ENCODE results near the gene MEX3B.
A peak's percentile ranks its signal among the peaks of the same experiment; 100 is the strongest.

The MEX3B gene

GRCh38 chr15:82072926-82073537 lies 27.2 kb upstream of the MEX3B start:
- TF ChIP-seq Cebpa-rat (IDR thresholded peaks at IDR 0.05) = no peak
- Histone ChIP-seq H3K27me3 (no peaks in the 10 kb centered on the region), H3K9me3 (peaks cover 20% of the 10 kb centered on the region), H3K4me1 (no peaks in the 10 kb centered on the region), H3K27ac (no peak overlapping the region), H3K4me3 (no peak overlapping the region), H3K4me2 (no peak overlapping the region), H3K9ac (no peak overlapping the region), H4K20me1 (no peaks in the 10 kb centered on the region), H3K36me3 (no peaks in the 10 kb centered on the region)

- no peak for TF ChIP-seq Cebpa-rat (IDR thresholded peaks at IDR 0.05)
- Histone ChIP-seq H3K27ac (no peak overlapping the region), H3K4me2 (no peak overlapping the region), H3K9ac (no peak overlapping the region), H3K9me3 (no peaks in the 10 kb centered on the region; the same call in 1 of the 2 replicates), H3K36me3 (no peaks in the 10 kb centered on the region), H4K20me1 (no peaks in the 10 kb centered on the region), H3K4me1 (peaks cover 18% of the 10 kb centered on the region), H3K27me3 (no peaks in the 10 kb centered on the region), H3K4me3 (no peak overlapping the region)
These were observed 20.6 kb upstream of the MEX3B start for GRCh38 chr15:82066455-82066854.

- no peak for TF ChIP-seq Cebpa-rat (IDR thresholded peaks at IDR 0.05)
- H3K36me3 ChIP-seq = no peaks in the 10 kb centered on the region
- H3K4me3 ChIP-seq = no peak overlapping the region
- no peak overlapping the region for H3K9ac ChIP-seq
- H4K20me1 ChIP-seq = no peaks in the 10 kb centered on the region
- no peaks in the 10 kb centered on the region for H3K27me3 ChIP-seq
- H3K4me1 ChIP-seq = peaks cover 18% of the 10 kb centered on the region
- no peaks in the 10 kb centered on the region; the same call in 1 of the 2 replicates for H3K9me3 ChIP-seq
- H3K4me2 ChIP-seq = no peak overlapping the region
- H3K27ac ChIP-seq = no peak overlapping the region
These were observed 19.0 kb upstream of the MEX3B start for GRCh38 chr15:82064824-82065223.

- Histone ChIP-seq H3K4me2 (peak overlapping the region; percentile 61), H3K4me3 (no peak overlapping the region), H3K27ac (no peak overlapping the region), H3K27me3 (no peaks in the 10 kb centered on the region), H3K4me1 (peaks cover 27% of the 10 kb centered on the region), H4K20me1 (no peaks in the 10 kb centered on the region), H3K36me3 (no peaks in the 10 kb centered on the region), H3K9ac (no peak overlapping the region), H3K9me3 (no peaks in the 10 kb centered on the region; the same call in 1 of the 2 replicates)
- no peak for TF ChIP-seq Cebpa-rat (IDR thresholded peaks at IDR 0.05)
These were observed 16.9 kb upstream of the MEX3B start for GRCh38 chr15:82062479-82063454.

GRCh38 chr15:82060817-82061216 lies 15.0 kb upstream of the MEX3B start:
- H3K27me3 ChIP-seq = no peaks in the 10 kb centered on the region
- no peaks in the 10 kb centered on the region for H3K36me3 ChIP-seq
- H3K9me3 ChIP-seq = no peaks in the 10 kb centered on the region; the same call in 1 of the 2 replicates
- H3K4me3 ChIP-seq = no peak overlapping the region
- H4K20me1 ChIP-seq = no peaks in the 10 kb centered on the region
- H3K9ac ChIP-seq = no peak overlapping the region
- H3K4me1 ChIP-seq = peaks cover 27% of the 10 kb centered on the region
- TF ChIP-seq Cebpa-rat (IDR thresholded peaks at IDR 0.05) = no peak
- H3K4me2 ChIP-seq = no peak overlapping the region
- H3K27ac ChIP-seq = no peak overlapping the region

GRCh38 chr15:82058517-82059204 lies 12.8 kb upstream of the MEX3B start:
- Histone ChIP-seq H3K9me3 (no peaks in the 10 kb centered on the region), H4K20me1 (no peaks in the 10 kb centered on the region), H3K36me3 (no peaks in the 10 kb centered on the region), H3K27ac (no peak overlapping the region), H3K4me2 (peak overlapping the region; percentile 42), H3K4me3 (no peak overlapping the region), H3K27me3 (no peaks in the 10 kb centered on the region), H3K9ac (no peak overlapping the region), H3K4me1 (peaks cover 27% of the 10 kb centered on the region)
- TF ChIP-seq Cebpa-rat (IDR thresholded peaks at IDR 0.05) = no peak

- no peaks in the 10 kb centered on the region for H3K9me3 ChIP-seq
- no peaks in the 10 kb centered on the region for H3K27me3 ChIP-seq
- H3K27ac ChIP-seq = no peak overlapping the region
- peak overlapping the region; percentile 42 for H3K4me2 ChIP-seq
- no peak overlapping the region for H3K4me3 ChIP-seq
- H3K9ac ChIP-seq = no peak overlapping the region
- TF ChIP-seq Cebpa-rat (IDR thresholded peaks at IDR 0.05) = no peak
- no peaks in the 10 kb centered on the region for H3K36me3 ChIP-seq
- H3K4me1 ChIP-seq = peaks cover 23% of the 10 kb centered on the region
- H4K20me1 ChIP-seq = no peaks in the 10 kb centered on the region
These were observed 12.2 kb upstream of the MEX3B start for GRCh38 chr15:82058026-82058425.

GRCh38 chr15:82056958-82057823 lies 11.4 kb upstream of the MEX3B start:
- no peak for TF ChIP-seq Cebpa-rat (IDR thresholded peaks at IDR 0.05)
- no peaks in the 10 kb centered on the region for H3K27me3 ChIP-seq
- no peak overlapping the region for H3K9ac ChIP-seq
- no peak overlapping the region for H3K4me2 ChIP-seq
- H3K9me3 ChIP-seq = no peaks in the 10 kb centered on the region
- peaks cover 14% of the 10 kb centered on the region for H3K4me1 ChIP-seq
- no peak overlapping the region for H3K4me3 ChIP-seq
- no peaks in the 10 kb centered on the region for H3K36me3 ChIP-seq
- no peak overlapping the region for H3K27ac ChIP-seq
- H4K20me1 ChIP-seq = no peaks in the 10 kb centered on the region

GRCh38 chr15:82052751-82053150 lies 6.9 kb upstream of the MEX3B start:
- H3K4me2 ChIP-seq = no peak overlapping the region
- H3K9ac ChIP-seq = no peak overlapping the region
- H3K4me3 ChIP-seq = no peak overlapping the region
- TF ChIP-seq Cebpa-rat (IDR thresholded peaks at IDR 0.05) = no peak
- no peaks in the 10 kb centered on the region for H3K9me3 ChIP-seq
- peaks cover 12% of the 10 kb centered on the region for H3K4me1 ChIP-seq
- H3K27me3 ChIP-seq = no peaks in the 10 kb centered on the region
- H3K27ac ChIP-seq = no peak overlapping the region
- no peaks in the 10 kb centered on the region for H4K20me1 ChIP-seq
- no peaks in the 10 kb centered on the region for H3K36me3 ChIP-seq
